Breast epithelium (tissue), 3 donors: ENCODE data around the gene ZNF416.

ENCODE experiments used
- CTCF ChIP-seq, 3 donors: fragments of 450-650 bp; IDR thresholded peaks; one replicate each; pipeline ENCODE4 v1.5.1; 2016 to 2017; ENCODE audit warnings: antibody characterized with exemption in 3 of 3, mild to moderate bottlenecking in 3 of 3, moderate library complexity in 3 of 3
- POLR2A ChIP-seq: fragments of 450-650 bp; IDR thresholded peaks from one replicate; pipeline ENCODE4 v1.6.1; 2016; ENCODE audit warnings: antibody characterized with exemption, mild to moderate bottlenecking, moderate library complexity

DNA sequence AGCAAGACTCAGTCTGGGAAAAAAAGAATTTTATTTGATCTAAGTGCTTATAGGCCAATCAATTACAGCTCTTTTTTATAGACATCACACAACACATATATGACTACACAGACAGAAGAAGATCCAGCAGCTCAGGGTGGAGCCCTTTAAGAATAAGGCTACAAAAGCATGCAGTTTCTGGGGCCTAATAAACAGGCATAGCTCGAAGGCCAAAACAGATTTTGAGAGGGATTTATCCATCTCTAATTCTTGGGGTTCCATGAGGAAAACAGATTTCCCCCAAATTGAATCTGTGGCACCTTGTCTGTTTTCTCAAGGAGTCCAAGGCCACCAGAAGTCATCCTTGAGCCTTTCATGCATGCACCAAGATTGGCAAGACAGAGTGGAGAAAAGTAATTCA, 15.2 kb downstream of the ZNF416 start:
- TF ChIP-seq POLR2A (no peak), CTCF (IDR thresholded peaks at IDR 0.05) (no peak)
